PC-9 (cell line): ENCODE results near the gene ITGAV.

Experiments
- EZH2 ChIP-seq: fragments of 200-600 bp; sonication (generic); IDR thresholded peaks from 2 replicates; pipeline ENCODE4 v1.8.0; 2017; ENCODE audit warnings: antibody characterized with exemption, low read depth
- TF ChIP-seq, protein P1 (sequence below): fragments of 200-600 bp; sonication (generic); conservative IDR thresholded peaks from 2 replicates; pipeline ENCODE4 v1.6.1; 2017; ENCODE audit warnings: mixed run types, antibody characterized with exemption, mild to moderate bottlenecking, moderate library complexity

DNA sequence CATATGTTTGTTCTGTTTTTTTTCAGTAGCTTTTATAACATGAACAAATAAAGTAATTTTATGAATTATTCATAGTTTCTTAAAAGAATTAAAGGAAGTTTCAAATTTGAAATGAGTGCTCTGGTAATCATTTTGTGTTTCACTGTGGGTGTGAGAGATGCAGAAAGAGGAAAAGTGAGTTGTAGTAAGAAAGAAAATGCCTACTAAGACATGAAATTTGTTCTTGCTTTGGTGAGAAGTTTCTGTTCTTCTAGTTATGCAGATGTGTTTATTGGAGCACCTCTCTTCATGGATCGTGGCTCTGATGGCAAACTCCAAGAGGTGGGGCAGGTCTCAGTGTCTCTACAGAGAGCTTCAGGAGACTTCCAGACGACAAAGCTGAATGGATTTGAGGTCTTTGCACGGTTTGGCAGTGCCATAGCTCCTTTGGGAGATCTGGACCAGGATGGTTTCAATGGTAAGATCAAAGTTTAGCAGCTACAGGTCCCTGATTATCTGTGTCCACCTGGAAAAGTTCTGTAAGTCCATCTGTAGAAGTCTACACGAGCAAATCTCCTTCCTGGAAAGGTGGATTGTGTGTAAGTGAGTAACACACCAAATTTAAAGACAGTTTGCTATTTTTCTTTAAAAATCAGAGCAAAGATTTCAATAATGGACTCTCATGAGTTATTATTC, 51.4 kb downstream of the ITGAV start:
- TF ChIP-seq, protein P1, sequence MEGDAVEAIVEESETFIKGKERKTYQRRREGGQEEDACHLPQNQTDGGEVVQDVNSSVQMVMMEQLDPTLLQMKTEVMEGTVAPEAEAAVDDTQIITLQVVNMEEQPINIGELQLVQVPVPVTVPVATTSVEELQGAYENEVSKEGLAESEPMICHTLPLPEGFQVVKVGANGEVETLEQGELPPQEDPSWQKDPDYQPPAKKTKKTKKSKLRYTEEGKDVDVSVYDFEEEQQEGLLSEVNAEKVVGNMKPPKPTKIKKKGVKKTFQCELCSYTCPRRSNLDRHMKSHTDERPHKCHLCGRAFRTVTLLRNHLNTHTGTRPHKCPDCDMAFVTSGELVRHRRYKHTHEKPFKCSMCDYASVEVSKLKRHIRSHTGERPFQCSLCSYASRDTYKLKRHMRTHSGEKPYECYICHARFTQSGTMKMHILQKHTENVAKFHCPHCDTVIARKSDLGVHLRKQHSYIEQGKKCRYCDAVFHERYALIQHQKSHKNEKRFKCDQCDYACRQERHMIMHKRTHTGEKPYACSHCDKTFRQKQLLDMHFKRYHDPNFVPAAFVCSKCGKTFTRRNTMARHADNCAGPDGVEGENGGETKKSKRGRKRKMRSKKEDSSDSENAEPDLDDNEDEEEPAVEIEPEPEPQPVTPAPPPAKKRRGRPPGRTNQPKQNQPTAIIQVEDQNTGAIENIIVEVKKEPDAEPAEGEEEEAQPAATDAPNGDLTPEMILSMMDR = no peak
- no peak for TF ChIP-seq EZH2
